HUES64 (cell line): Measurements from ENCODE around the gene CRACDL.

Experiments
- H3K27ac ChIP-seq: 2 replicates; pipeline ENCODE4 v1.7.0; 2013; ENCODE audit warnings: low read depth, low read length, inconsistent platforms
- H3K27me3 ChIP-seq: 2 replicates; pipeline ENCODE4 v1.6.1; 2013; ENCODE audit warnings: mild to moderate bottlenecking, low read length; ENCODE audit not compliant: insufficient read depth
- H3K36me3 ChIP-seq: 2 replicates; pipeline ENCODE4 v1.6.1; 2013; ENCODE audit warnings: mild to moderate bottlenecking, low read length; ENCODE audit not compliant: insufficient read depth
- H3K4me1 ChIP-seq: 2 replicates; pipeline ENCODE4 v1.6.1; 2013; ENCODE audit warnings: mild to moderate bottlenecking, low read length, moderate library complexity; ENCODE audit not compliant: insufficient read depth
- H3K4me3 ChIP-seq: 2 replicates; pipeline ENCODE4 v1.5.1; 2013; ENCODE audit warnings: mild to moderate bottlenecking, low read length, moderate library complexity
- H3K9ac ChIP-seq: 2 replicates; pipeline ENCODE4 v1.6.1; 2013; ENCODE audit warnings: mild to moderate bottlenecking, low read depth, low read length
- H3K9me3 ChIP-seq: 2 replicates; pipeline ENCODE4 v1.6.1; 2013; ENCODE audit warnings: low read depth, low read length; ENCODE audit not compliant: insufficient read depth
- WGBS: fragments of 150-250, 120-280 bp; methylation state at CpG from one replicate; pipeline ENCODE4 v1.1.7; 2013; ENCODE audit warnings: missing lambda C conversion rate; 5-methylcytosine and 5-hydroxymethylcytosine counted together

The CRACDL gene

GRCh38 chr2:98868548-98869271, 67.3 kb downstream of the CRACDL start:
- no peaks in the 10 kb centered on the region for H3K36me3 ChIP-seq
- no peaks in the 10 kb centered on the region for H3K9me3 ChIP-seq
- H3K27ac ChIP-seq = no peak overlapping the region
- H3K9ac ChIP-seq = no peak overlapping the region
- H3K4me1 ChIP-seq = no peaks in the 10 kb centered on the region
- no peaks in the 10 kb centered on the region for H3K27me3 ChIP-seq
- no peak overlapping the region for H3K4me3 ChIP-seq
- WGBS = 87% methylated on average over 9 of the region's 10 CpGs

- Histone ChIP-seq H3K36me3 (no peaks in the 10 kb centered on the region), H3K4me3 (no peak overlapping the region), H3K27me3 (no peaks in the 10 kb centered on the region), H3K4me1 (no peaks in the 10 kb centered on the region), H3K27ac (no peak overlapping the region), H3K9ac (no peak overlapping the region), H3K9me3 (no peaks in the 10 kb centered on the region)
- WGBS = 91% methylated on average over 6 of the region's 7 CpGs
Observed at GRCh38 chr2:98867539-98868309, 68.3 kb downstream of the CRACDL start.

GRCh38 chr2:98866033-98866432, 70.0 kb downstream of the CRACDL start:
- Histone ChIP-seq H3K9me3 (0 out of 2 replicates have a peak, but pooled peaks cover 2% of the 10 kb centered on the region), H3K9ac (no peak overlapping the region), H3K27me3 (no peaks in the 10 kb centered on the region), H3K36me3 (no peaks in the 10 kb centered on the region), H3K27ac (no peak overlapping the region), H3K4me1 (no peaks in the 10 kb centered on the region), H3K4me3 (no peak overlapping the region)
- 90% methylated on average over 3 of the region's 3 CpGs for WGBS

GRCh38 chr2:98861601-98862000, 74.4 kb downstream of the CRACDL start:
- 86% methylated on average over 1 of the region's 1 CpG for WGBS
- Histone ChIP-seq H3K9me3 (peaks cover 6% of the 10 kb centered on the region; the same call in 1 of the 2 replicates), H3K4me3 (no peak overlapping the region), H3K9ac (no peak overlapping the region), H3K36me3 (no peaks in the 10 kb centered on the region), H3K4me1 (no peaks in the 10 kb centered on the region), H3K27me3 (no peaks in the 10 kb centered on the region), H3K27ac (no peak overlapping the region)

- Histone ChIP-seq H3K9ac (no peak overlapping the region), H3K9me3 (peaks cover 6% of the 10 kb centered on the region; the same call in 1 of the 2 replicates), H3K36me3 (no peaks in the 10 kb centered on the region), H3K27me3 (no peaks in the 10 kb centered on the region), H3K27ac (no peak overlapping the region), H3K4me1 (no peaks in the 10 kb centered on the region), H3K4me3 (no peak overlapping the region)
- 93% methylated on average over 2 of the region's 2 CpGs for WGBS
Observed at GRCh38 chr2:98859323-98859722, 76.7 kb downstream of the CRACDL start.

- Histone ChIP-seq H3K9me3 (peaks cover 6% of the 10 kb centered on the region; the same call in 1 of the 2 replicates), H3K27me3 (no peaks in the 10 kb centered on the region), H3K27ac (no peak overlapping the region), H3K4me3 (no peak overlapping the region), H3K4me1 (no peaks in the 10 kb centered on the region), H3K36me3 (no peaks in the 10 kb centered on the region), H3K9ac (no peak overlapping the region)
- no CpG with 5 or more reads among the region's 1 CpG for WGBS
Observed at GRCh38 chr2:98857001-98857400, 79.0 kb downstream of the CRACDL start.

GRCh38 chr2:98854682-98855081, 81.3 kb downstream of the CRACDL start:
- Histone ChIP-seq H3K27ac (no peak overlapping the region), H3K4me1 (no peaks in the 10 kb centered on the region), H3K27me3 (no peaks in the 10 kb centered on the region), H3K9me3 (peaks cover 4% of the 10 kb centered on the region; the same call in 1 of the 2 replicates), H3K9ac (no peak overlapping the region), H3K36me3 (no peaks in the 10 kb centered on the region), H3K4me3 (no peak overlapping the region)
- 98% methylated on average over 4 of the region's 5 CpGs for WGBS

GRCh38 chr2:98852932-98853331, 83.1 kb downstream of the CRACDL start:
- no peaks in the 10 kb centered on the region for H3K4me1 ChIP-seq
- H3K27me3 ChIP-seq = no peaks in the 10 kb centered on the region
- WGBS = 48% methylated on average over 1 of the region's 2 CpGs
- H3K27ac ChIP-seq = no peak overlapping the region
- H3K9me3 ChIP-seq = no peaks in the 10 kb centered on the region
- H3K36me3 ChIP-seq = no peaks in the 10 kb centered on the region
- no peak overlapping the region for H3K9ac ChIP-seq
- no peak overlapping the region for H3K4me3 ChIP-seq

- WGBS = 87% methylated on average over 10 of the region's 10 CpGs
- H3K27ac ChIP-seq = no peak overlapping the region
- no peaks in the 10 kb centered on the region for H3K27me3 ChIP-seq
- no peak overlapping the region for H3K9ac ChIP-seq
- no peaks in the 10 kb centered on the region for H3K36me3 ChIP-seq
- H3K9me3 ChIP-seq = no peaks in the 10 kb centered on the region
- H3K4me3 ChIP-seq = no peak overlapping the region
- no peaks in the 10 kb centered on the region for H3K4me1 ChIP-seq
Observed at GRCh38 chr2:98850074-98850473, 86.0 kb downstream of the CRACDL start.

GRCh38 chr2:98849113-98849512, 86.9 kb downstream of the CRACDL start:
- no peak overlapping the region for H3K4me3 ChIP-seq
- WGBS = 92% methylated on average over 5 of the region's 5 CpGs
- H3K4me1 ChIP-seq = no peaks in the 10 kb centered on the region

GRCh38 chr2:98847853-98848252, 88.2 kb downstream of the CRACDL start:
- no peak overlapping the region for H3K4me3 ChIP-seq
- WGBS = 83% methylated on average over 5 of the region's 5 CpGs
- no peaks in the 10 kb centered on the region for H3K27me3 ChIP-seq
- H3K9ac ChIP-seq = no peak overlapping the region
- no peaks in the 10 kb centered on the region for H3K4me1 ChIP-seq
- no peak overlapping the region for H3K27ac ChIP-seq
- no peaks in the 10 kb centered on the region for H3K36me3 ChIP-seq
- H3K9me3 ChIP-seq = no peaks in the 10 kb centered on the region

More at GRCh38 chr2:98849113-98849512, 86.9 kb downstream of the CRACDL start:
- H3K27me3 ChIP-seq = no peaks in the 10 kb centered on the region
- H3K9ac ChIP-seq = no peak overlapping the region
- no peak overlapping the region for H3K27ac ChIP-seq
- H3K36me3 ChIP-seq = no peaks in the 10 kb centered on the region
- H3K9me3 ChIP-seq = no peaks in the 10 kb centered on the region
